Measurements from ENCODE around the gene PDIA2.

- TF ChIP-seq CTCF (IDR thresholded peaks at IDR 0.05) (no peak), POLR2A (IDR thresholded peaks at IDR 0.05) (no peak)
These were observed 14.6 kb upstream of the PDIA2 start for GRCh38 chr16:268141-269053.
